GM12878 (cell line): ENCODE data around the gene RUFY3.

ENCODE experiments used
- ATF2 ChIP-seq: IDR thresholded peaks from 2 replicates; pipeline ENCODE4 v1.6.1; 2012; ENCODE audit warnings: low read length, inconsistent platforms
- EED ChIP-seq: sonication (generic); IDR thresholded peaks from 2 replicates; pipeline ENCODE4 v1.6.1; 2016; ENCODE audit warnings: antibody characterized with exemption, low read depth
- EGR1 ChIP-seq, 2 experiments: IDR thresholded peaks; 1 replicate in 1 of 2; 2 replicates in 1 of 2; pipeline ENCODE4 v1.6.1; 2011 to 2012; ENCODE audit warnings: low read depth in 2 of 2, low read length in 2 of 2, borderline replicate concordance in 1 of 2, mild to moderate bottlenecking in 1 of 2, moderate library complexity in 1 of 2
- ZNF274 ChIP-seq: IDR thresholded peaks from one replicate; pipeline ENCODE4 v1.8.0; 2011; ENCODE audit not compliant: insufficient read length, insufficient read depth
- TF ChIP-seq, protein P1 (sequence below): fragments of 450-650 bp; IDR thresholded peaks from 2 replicates; pipeline ENCODE4 v1.6.1; 2018; ENCODE audit warnings: mild to moderate bottlenecking, low read depth, moderate library complexity; ENCODE audit not compliant: partially characterized antibody

DNA sequence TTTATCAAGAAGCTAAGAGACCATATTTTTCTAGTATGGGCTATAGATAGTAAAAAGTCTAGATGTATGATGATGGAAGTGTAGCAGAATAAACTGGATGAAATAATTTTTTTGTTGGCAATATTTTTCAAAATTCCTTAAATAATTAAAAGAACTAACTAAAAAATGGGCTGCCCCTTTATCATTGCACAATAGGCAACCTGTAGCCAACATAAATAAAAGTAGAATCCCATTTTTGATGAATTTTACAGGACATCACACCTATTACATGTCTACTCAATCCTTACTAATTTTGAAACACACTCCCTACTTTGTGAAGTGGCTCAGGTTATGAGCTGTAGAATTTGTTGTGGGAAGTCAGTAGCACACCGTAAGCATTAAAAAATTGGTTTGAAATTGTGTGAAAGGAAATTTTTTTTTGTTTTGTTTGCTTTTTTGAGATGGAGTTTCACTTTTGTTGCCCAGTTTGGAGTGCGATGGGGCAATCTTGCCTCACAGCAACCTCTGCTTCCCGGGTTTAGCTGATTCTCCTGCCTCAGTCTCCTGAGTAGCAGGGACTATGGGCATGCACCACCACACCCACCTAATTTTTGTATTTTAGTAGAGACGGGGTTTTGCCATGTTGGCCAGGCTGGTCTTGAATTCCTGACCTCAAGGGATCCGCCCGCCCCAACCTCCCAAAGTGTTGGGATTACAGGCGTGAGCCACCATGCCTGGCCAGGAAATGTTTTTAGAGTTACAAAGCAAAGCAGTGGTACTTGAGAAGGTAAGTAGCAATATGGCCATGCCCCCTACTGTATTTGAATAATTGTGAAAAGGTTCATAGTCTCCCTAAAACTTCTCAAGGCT is 8.9 kb upstream of the RUFY3 start:
- no peak for TF ChIP-seq EED
- TF ChIP-seq EGR1 (IDR thresholded peaks at IDR 0.05; ENCODE audit: borderline replicate concordance in 1 of 2, low read depth in 2 of 2, low read length in 2 of 2), result no peak
- TF ChIP-seq, protein P1, sequence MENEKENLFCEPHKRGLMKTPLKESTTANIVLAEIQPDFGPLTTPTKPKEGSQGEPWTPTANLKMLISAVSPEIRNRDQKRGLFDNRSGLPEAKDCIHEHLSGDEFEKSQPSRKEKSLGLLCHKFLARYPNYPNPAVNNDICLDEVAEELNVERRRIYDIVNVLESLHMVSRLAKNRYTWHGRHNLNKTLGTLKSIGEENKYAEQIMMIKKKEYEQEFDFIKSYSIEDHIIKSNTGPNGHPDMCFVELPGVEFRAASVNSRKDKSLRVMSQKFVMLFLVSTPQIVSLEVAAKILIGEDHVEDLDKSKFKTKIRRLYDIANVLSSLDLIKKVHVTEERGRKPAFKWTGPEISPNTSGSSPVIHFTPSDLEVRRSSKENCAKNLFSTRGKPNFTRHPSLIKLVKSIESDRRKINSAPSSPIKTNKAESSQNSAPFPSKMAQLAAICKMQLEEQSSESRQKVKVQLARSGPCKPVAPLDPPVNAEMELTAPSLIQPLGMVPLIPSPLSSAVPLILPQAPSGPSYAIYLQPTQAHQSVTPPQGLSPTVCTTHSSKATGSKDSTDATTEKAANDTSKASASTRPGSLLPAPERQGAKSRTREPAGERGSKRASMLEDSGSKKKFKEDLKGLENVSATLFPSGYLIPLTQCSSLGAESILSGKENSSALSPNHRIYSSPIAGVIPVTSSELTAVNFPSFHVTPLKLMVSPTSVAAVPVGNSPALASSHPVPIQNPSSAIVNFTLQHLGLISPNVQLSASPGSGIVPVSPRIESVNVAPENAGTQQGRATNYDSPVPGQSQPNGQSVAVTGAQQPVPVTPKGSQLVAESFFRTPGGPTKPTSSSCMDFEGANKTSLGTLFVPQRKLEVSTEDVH, result no peak
- TF ChIP-seq ATF2, result no peak
- no peak for TF ChIP-seq ZNF274
